A549 (cell line): ENCODE measurements around the gene CLIP1. TPM values are rescaled to one million over a fixed set of nuclear protein-coding genes. Genes with fewer than 3 reads are reported as not detected.

Source experiments
- ATAC-seq, 2 experiments: fragments of 200-7000 bp in 1 of 2; fragments of >200 bp in 1 of 2; cut with Nextera tagmentation in 1 of 2; cut with Tn5 transposase in 1 of 2; 3 replicates each; pipeline versions ENCODE4 v1.8.0 to v1.9.1; 2018 to 2020; ENCODE audit warnings: mild to moderate bottlenecking in 1 of 2, moderate library complexity in 1 of 2
- CTCF ChIA-PET: fragments of 300-600 bp; sonication (Branson Sonifier 250); formaldehyde crosslinking; extraction: SDS; loops from one replicate; lab custom pipeline; 2021; ENCODE audit warnings: antibody characterized with exemption, inconsistent platforms; lab: Yijun Ruan, JAX
- POLR2A ChIA-PET: fragments of 350-600 bp; formaldehyde crosslinking; extraction: SDS; loops from one replicate; lab custom pipeline; 2021; ENCODE audit warnings: antibody characterized with exemption, inconsistent platforms; lab: Yijun Ruan, JAX
- DNase-seq, 2 experiments: peaks; one replicate each; pipeline versions ENCODE4 v3.0.0 to v3.0.0-alpha.2; 2011 to 2016; ENCODE audit warnings: low read depth in 1 of 2, low spot score in 1 of 2
- FAIRE-seq: peaks from 2 replicates; lab custom pipeline; 2011; peaks lifted over from hg19 to GRCh38; lab: Jason Lieb, UNC
- H3K27ac ChIP-seq, 2 experiments: fragments of >200 bp; sonication (Bioruptor Twin); formaldehyde crosslinking; 3 replicates each; pipeline ENCODE4 v1.5.1; 2016 to 2017
- H3K4me1 ChIP-seq: fragments of >200 bp; sonication (Bioruptor Twin); formaldehyde crosslinking; 3 replicates; pipeline ENCODE4 v1.6.1; 2016
- H3K4me2 ChIP-seq: fragments of >200 bp; sonication (Bioruptor Twin); formaldehyde crosslinking; 3 replicates; pipeline ENCODE4 v1.6.1; 2016
- H3K4me3 ChIP-seq: fragments of >200 bp; sonication (Bioruptor Twin); formaldehyde crosslinking; 3 replicates; pipeline ENCODE4 v1.5.1; 2016
- H3K9me3 ChIP-seq: fragments of >200 bp; sonication (Bioruptor Twin); formaldehyde crosslinking; 3 replicates; pipeline ENCODE4 v1.6.1; 2016
- CBX2 ChIP-seq: fragments of 200-600 bp; sonication (generic); IDR thresholded peaks from 2 replicates; pipeline ENCODE4 v1.6.1; 2016; ENCODE audit warnings: low read depth, mild to moderate bottlenecking, borderline replicate concordance
- CEBPB ChIP-seq, 2 experiments: fragments of >200 bp in 1 of 2; sonication (Bioruptor Twin) in 1 of 2; formaldehyde crosslinking in 1 of 2; IDR thresholded peaks; 2 replicates each; pipeline ENCODE4 v1.6.1; 2012 to 2016
- EP300 ChIP-seq, 2 experiments: fragments of >200 bp; sonication (Bioruptor Twin); formaldehyde crosslinking; IDR thresholded peaks; 2 replicates in 1 of 2; 3 replicates in 1 of 2; pipeline ENCODE4 v1.6.1; 2016 to 2017
- FOSB ChIP-seq: fragments of 250-450 bp; sonication (Bioruptor Pico); IDR thresholded peaks from 2 replicates; pipeline ENCODE4 v1.5.0; 2020; ENCODE audit warnings: mild to moderate bottlenecking, moderate library complexity
- HES2 ChIP-seq: fragments of >200 bp; sonication (Bioruptor Twin); formaldehyde crosslinking; IDR thresholded peaks from 2 replicates; pipeline ENCODE4 v1.6.1; 2016
- KDM1A ChIP-seq: fragments of 200-600 bp; sonication (generic); IDR thresholded peaks from 2 replicates; pipeline ENCODE4 v1.6.1; 2016; ENCODE audit warnings: low read depth, mild to moderate bottlenecking
- MAFK ChIP-seq: fragments of 450-650 bp; IDR thresholded peaks from 2 replicates; pipeline ENCODE4 v1.6.1; 2014; ENCODE audit not compliant: partially characterized antibody
- MAZ ChIP-seq: fragments of 150-350 bp; IDR thresholded peaks from 2 replicates; pipeline ENCODE4 v1.6.1; 2014; ENCODE audit warnings: antibody characterized with exemption, low read depth, low read length, borderline replicate concordance
- NFE2L2 ChIP-seq: fragments of 150-350 bp; conservative IDR thresholded peaks from 2 replicates; pipeline ENCODE4 v1.6.1; 2014; ENCODE audit warnings: low read length
- NPAS2 ChIP-seq: fragments of 250-450 bp; sonication (Bioruptor Pico); IDR thresholded peaks from 2 replicates; pipeline ENCODE4 v1.8.0; 2022; ENCODE audit warnings: mild to moderate bottlenecking, moderate library complexity, borderline replicate concordance
- NR3C1 ChIP-seq: fragments of >200 bp; sonication (Bioruptor Twin); formaldehyde crosslinking; IDR thresholded peaks from 3 replicates; pipeline ENCODE4 v1.6.1; 2017
- POLR2AphosphoS2 ChIP-seq: conservative IDR thresholded peaks from 2 replicates; pipeline ENCODE4 v1.6.1; 2012; ENCODE audit warnings: low read length, improper control_type of control experiment, inconsistent platforms
- REST ChIP-seq: fragments of 200-600 bp; sonication (generic); IDR thresholded peaks from 2 replicates; pipeline ENCODE4 v1.6.1; 2016; ENCODE audit warnings: antibody characterized with exemption, mild to moderate bottlenecking, moderate library complexity
- TFCP2L1 ChIP-seq: fragments of 250-450 bp; sonication (Bioruptor Pico); IDR thresholded peaks from 2 replicates; pipeline ENCODE4 v1.5.0; 2021; ENCODE audit warnings: mild to moderate bottlenecking
- ZFP36 ChIP-seq: fragments of 450-650 bp; IDR thresholded peaks from 2 replicates; pipeline ENCODE4 v1.6.1; 2014; ENCODE audit warnings: borderline replicate concordance; ENCODE audit not compliant: partially characterized antibody
- ZSCAN20 ChIP-seq: fragments of 250-450 bp; sonication (Bioruptor Pico); IDR thresholded peaks from 2 replicates; pipeline ENCODE4 v1.8.0; 2022; ENCODE audit warnings: mild to moderate bottlenecking, moderate library complexity
- WGBS: methylation state at CpG from one replicate; pipeline ENCODE4 v1.1.6; 2017; ENCODE audit errors: missing lambda C conversion rate; 5-methylcytosine and 5-hydroxymethylcytosine counted together
- polyA plus RNA-seq, 4 experiments: library from polyadenylated mRNA; depleted of rRNA in 3 of 4; stranded (reverse); fragments of >200 nt; fragmentation: RNase III in 1 of 4; extraction: RNeasy Plus Mini Kit Qiagen cat#74134 plus additional on column Dnase treatment in 1 of 4; gene quantifications; 2 replicates in 3 of 4; 3 replicates in 1 of 4; pipeline ENCODE4 v1.2.3, GENCODE V29; 2011 to 2017
- TF ChIP-seq, protein P1 (sequence below): fragments of >200 bp; sonication (Bioruptor Twin); formaldehyde crosslinking; IDR thresholded peaks from 3 replicates; pipeline ENCODE4 v1.6.1; 2016

Gene CLIP1
- polyA plus RNA-seq, 2 of the 4 experiments (the other 2 are of a cell fraction), result 43.0 to 133 TPM

- FAIRE-seq, result no peak
- peak; percentile 90 to 92 for TF ChIP-seq CEBPB (IDR thresholded peaks at IDR 0.05)
- TF ChIP-seq POLR2AphosphoS2, result no peak
- TF ChIP-seq, protein P1, sequence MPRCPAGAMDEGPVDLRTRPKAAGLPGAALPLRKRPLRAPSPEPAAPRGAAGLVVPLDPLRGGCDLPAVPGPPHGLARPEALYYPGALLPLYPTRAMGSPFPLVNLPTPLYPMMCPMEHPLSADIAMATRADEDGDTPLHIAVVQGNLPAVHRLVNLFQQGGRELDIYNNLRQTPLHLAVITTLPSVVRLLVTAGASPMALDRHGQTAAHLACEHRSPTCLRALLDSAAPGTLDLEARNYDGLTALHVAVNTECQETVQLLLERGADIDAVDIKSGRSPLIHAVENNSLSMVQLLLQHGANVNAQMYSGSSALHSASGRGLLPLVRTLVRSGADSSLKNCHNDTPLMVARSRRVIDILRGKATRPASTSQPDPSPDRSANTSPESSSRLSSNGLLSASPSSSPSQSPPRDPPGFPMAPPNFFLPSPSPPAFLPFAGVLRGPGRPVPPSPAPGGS, result 0 out of 3 replicates have a peak, but pooled peaks have one; percentile 30
- TF ChIP-seq EP300 (IDR thresholded peaks at IDR 0.05), result peak in 1 of 2 experiments; percentile 21; a peak in 1 of 5 replicates
- Histone ChIP-seq H3K9me3 (no peaks in the 10 kb centered on the region), H3K4me1 (peaks cover 53% of the 10 kb centered on the region), H3K4me2 (peak overlapping the region; percentile 71), H3K4me3 (no peak overlapping the region), H3K27ac (peak overlapping the region; percentile 92 to 98)
- ChIA-PET POLR2A (interaction anchor here (0.5 to 1.6 kb wide), 9 partner anchors 9 to 181 kb away, joined by 3 to 18 read pairs (median 3); partner anchors contain the start of genes CLIP1, DIABLO and ZCCHC8), CTCF (interaction anchor here (0.6 to 3.2 kb wide), 8 partner anchors 9 to 77 kb away, joined by 3 to 18 read pairs (median 4); partner anchors contain the start of gene CLIP1)
- DNase-seq, result peak in 1 of 2 experiments; percentile 74
- ATAC-seq, result peak; percentile 63 to 92
- WGBS, result 5% methylated on average over 3 of the region's 3 CpGs
These were observed 15.7 kb downstream of the CLIP1 start for GRCh38 chr12:122406701-122407164.

- ChIA-PET CTCF (interaction anchor here (0.9 to 8.1 kb wide), 4 partner anchors 18 to 68 kb away, joined by 3 to 79 read pairs (median 9); partner anchors contain the start of gene CLIP1), POLR2A (interaction anchor here (0.6 kb wide), 1 partner anchor 37 kb away, joined by 4 read pairs; no protein-coding TSS in a partner anchor)
- peak overlapping the region; percentile 98 for H3K27ac ChIP-seq
- peak overlapping the region; percentile 53; the same call in 1 of the 3 replicates for H3K4me2 ChIP-seq
- H3K9me3 ChIP-seq, result no peaks in the 10 kb centered on the region
- peaks cover 71% of the 10 kb centered on the region for H3K4me1 ChIP-seq
- WGBS, result 90% methylated on average over 12 of the region's 12 CpGs
- no peak for DNase-seq
- no peak for ATAC-seq
- no peak overlapping the region for H3K4me3 ChIP-seq
- no peak for FAIRE-seq
- no peak for TF ChIP-seq KDM1A
These were observed 18.6 kb downstream of the CLIP1 start for GRCh38 chr12:122403831-122404230.

- POLR2A ChIA-PET, result interaction anchor here (0.6 to 1.3 kb wide), 3 partner anchors 19 to 37 kb away, joined by 3 to 9 read pairs (median 4); partner anchors contain the start of gene CLIP1
- TF ChIP-seq MAFK (peak; percentile 27), NPAS2 (no peak)
- TF ChIP-seq, all 56 proteins: peak for 1
- peak overlapping the region; percentile 98 for H3K27ac ChIP-seq
- H3K4me2 ChIP-seq, result peak overlapping the region; percentile 53
- CTCF ChIA-PET, result interaction anchor here (0.6 to 8.1 kb wide), 7 partner anchors 11 to 69 kb away, joined by 3 to 79 read pairs (median 5); partner anchors contain the start of gene CLIP1
- H3K4me1 ChIP-seq, result peaks cover 77% of the 10 kb centered on the region
- no peak for FAIRE-seq
- H3K4me3 ChIP-seq, result no peak overlapping the region
- 40% methylated on average over 6 of the region's 6 CpGs for WGBS
- no peak for ATAC-seq
- DNase-seq, result peak in 1 of 2 experiments; percentile 45
- H3K9me3 ChIP-seq, result no peaks in the 10 kb centered on the region
These were observed 19.2 kb downstream of the CLIP1 start for GRCh38 chr12:122403115-122403770.

GRCh38 chr12:122402264-122402663 lies 20.2 kb downstream of the CLIP1 start:
- peak overlapping the region; percentile 53; the same call in 2 of the 3 replicates for H3K4me2 ChIP-seq
- ChIA-PET POLR2A (interaction anchor here (1.3 kb wide), 1 partner anchor 20 kb away, joined by 3 read pairs; the partner anchor contains the start of gene CLIP1), CTCF (interaction anchor here (0.6 to 9.4 kb wide), 5 partner anchors 11 to 70 kb away, joined by 3 to 162 read pairs (median 49); partner anchors contain the start of gene CLIP1)
- H3K9me3 ChIP-seq, result no peaks in the 10 kb centered on the region
- peak overlapping the region; percentile 98 for H3K27ac ChIP-seq
- no peak for TF ChIP-seq CBX2
- no peak for TF ChIP-seq TFCP2L1 (CRISPR knock-in tag)
- no peak for TF ChIP-seq ZFP36
- no peak for TF ChIP-seq EP300 (IDR thresholded peaks at IDR 0.05)
- TF ChIP-seq MAZ, result no peak
- TF ChIP-seq ZSCAN20, result no peak
- TF ChIP-seq MAFK, result no peak
- no peak for TF ChIP-seq POLR2AphosphoS2
- no peak for TF ChIP-seq REST
- TF ChIP-seq NFE2L2, result no peak
- TF ChIP-seq NR3C1, result no peak
- TF ChIP-seq HES2, result no peak
- no peak for TF ChIP-seq FOSB (CRISPR knock-in tag)
- H3K4me1 ChIP-seq, result peaks cover 73% of the 10 kb centered on the region
- no peak for DNase-seq
- WGBS, result 70% methylated on average over 4 of the region's 4 CpGs
- no peak overlapping the region for H3K4me3 ChIP-seq
- FAIRE-seq, result no peak
- no peak for ATAC-seq
